HepG2 (cell line): ENCODE results near the gene EDC3. TPM values are rescaled to one million over a fixed set of nuclear protein-coding genes. Genes with fewer than 3 reads are reported as not detected.

Source experiments
- DZIP1 ChIP-seq: sonication (generic); formaldehyde crosslinking; IDR thresholded peaks from 2 replicates; pipeline ENCODE4 v1.5.0; 2020; ENCODE audit warnings: mild to moderate bottlenecking, missing genetic modification reagents
- ELF4 ChIP-seq: sonication (generic); formaldehyde crosslinking; IDR thresholded peaks from 2 replicates; pipeline ENCODE4 v1.5.0; 2020; ENCODE audit warnings: missing genetic modification reagents, mild to moderate bottlenecking, moderate library complexity, borderline replicate concordance
- FOXO4 ChIP-seq: sonication (generic); formaldehyde crosslinking; conservative IDR thresholded peaks from 2 replicates; pipeline ENCODE4 v1.8.1; 2023; ENCODE audit warnings: missing genetic modification reagents
- HNRNPL ChIP-seq: fragments of 200-400 bp; formaldehyde crosslinking; IDR thresholded peaks from 2 replicates; pipeline ENCODE4 v1.6.1; 2017; ENCODE audit warnings: mild to moderate bottlenecking, low read depth, low read length
- KDM6A ChIP-seq: IDR thresholded peaks from 2 replicates; pipeline ENCODE4 v1.6.1; 2016; ENCODE audit warnings: low read depth
- KLF9 ChIP-seq: IDR thresholded peaks from 2 replicates; pipeline ENCODE4 v1.6.1; 2016; ENCODE audit warnings: low read depth
- MIER3 ChIP-seq: IDR thresholded peaks from 2 replicates; pipeline ENCODE4 v1.6.1; 2016; ENCODE audit warnings: missing compliant biosample characterization, borderline replicate concordance
- PATZ1 ChIP-seq: sonication (generic); formaldehyde crosslinking; IDR thresholded peaks from 2 replicates; pipeline ENCODE4 v1.4.0; 2020; ENCODE audit warnings: missing genetic modification reagents
- ZBTB8A ChIP-seq: sonication (generic); formaldehyde crosslinking; IDR thresholded peaks from 2 replicates; pipeline ENCODE4 v1.4.0; 2020; ENCODE audit warnings: mild to moderate bottlenecking, low read depth, missing genetic modification reagents, borderline replicate concordance
- ZFP91 ChIP-seq: sonication (generic); formaldehyde crosslinking; IDR thresholded peaks from 2 replicates; pipeline ENCODE4 v1.9.0; 2022; ENCODE audit warnings: missing genetic modification reagents, mild to moderate bottlenecking, borderline replicate concordance
- ZNF12 ChIP-seq: sonication (generic); formaldehyde crosslinking; IDR thresholded peaks from 2 replicates; pipeline ENCODE4 v1.5.0; 2020; ENCODE audit warnings: missing genetic modification reagents
- ZNF33B ChIP-seq: sonication (generic); formaldehyde crosslinking; IDR thresholded peaks from 2 replicates; pipeline ENCODE4 v1.5.1; 2020; ENCODE audit warnings: mild to moderate bottlenecking, missing genetic modification reagents
- ZNF350 ChIP-seq: sonication (generic); formaldehyde crosslinking; IDR thresholded peaks from 2 replicates; pipeline ENCODE4 v1.4.0; 2020; ENCODE audit warnings: mild to moderate bottlenecking, low read depth, missing genetic modification reagents, borderline replicate concordance
- ZSCAN12 ChIP-seq: sonication (generic); formaldehyde crosslinking; IDR thresholded peaks from 2 replicates; pipeline ENCODE4 v1.9.0; 2021; ENCODE audit warnings: mild to moderate bottlenecking, missing genetic modification reagents
- ZSCAN20 ChIP-seq: sonication (generic); formaldehyde crosslinking; IDR thresholded peaks from 2 replicates; pipeline ENCODE4 v1.4.0; 2020; ENCODE audit warnings: missing genetic modification reagents, mild to moderate bottlenecking, borderline replicate concordance
- polyA plus RNA-seq, 8 experiments: library from polyadenylated mRNA; depleted of rRNA in 3 of 8; stranded (reverse) in 7 of 8; unstranded in 1 of 8; fragments of >200 nt; fragmentation: Illumina TruSeq in 4 of 8; extraction: Trizol in 4 of 8; gene quantifications; 2 replicates each; pipeline versions ENCODE4 v1.2.1 to v1.2.3, GENCODE V29; 2011 to 2016; ENCODE audit warnings: low read depth in 4 of 8, missing spikeins in 1 of 8, mixed read lengths in 1 of 8; ENCODE audit not compliant: insufficient read depth in 1 of 8
- total RNA-seq, 5 experiments: library from RNA; depleted of rRNA; stranded (reverse); fragments of >200 nt; fragmentation: Illumina TruSeq; extraction: Trizol; gene quantifications; 2 replicates each; pipeline ENCODE4 v1.2.3, GENCODE V29; 2016; ENCODE audit warnings: low read depth in 1 of 5
- TF ChIP-seq, protein P1 (sequence below): sonication (generic); formaldehyde crosslinking; IDR thresholded peaks from 2 replicates; pipeline ENCODE4 v1.8.0; 2022; ENCODE audit warnings: missing genetic modification reagents, mild to moderate bottlenecking, inconsistent platforms, borderline replicate concordance
- TF ChIP-seq, protein P2 (sequence below): sonication (generic); formaldehyde crosslinking; conservative IDR thresholded peaks from 2 replicates; pipeline ENCODE4 v1.5.0; 2020; ENCODE audit warnings: missing genetic modification reagents

Gene EDC3
- total and polyA plus RNA-seq, 2 of the 13 experiments (the other 11 are each of a cell fraction or from before 2014, with no cell fraction given), result 17.4 to 32.0 TPM

GRCh38 chr15:74620636-74621545 lies 74.9 kb downstream of the EDC3 start (continued):
- TF ChIP-seq DZIP1 (CRISPR knock-in tag), result 0 out of 2 replicates have a peak, but pooled peaks have one; percentile 46
- no peak for TF ChIP-seq ZSCAN12 (CRISPR knock-in tag)
- peak; percentile 22; the same call in 1 of the 2 replicates for TF ChIP-seq PATZ1 (CRISPR knock-in tag)
- TF ChIP-seq KDM6A (CRISPR knock-in tag), result no peak
- no peak for TF ChIP-seq ZNF350 (CRISPR knock-in tag)
- TF ChIP-seq, protein P1, sequence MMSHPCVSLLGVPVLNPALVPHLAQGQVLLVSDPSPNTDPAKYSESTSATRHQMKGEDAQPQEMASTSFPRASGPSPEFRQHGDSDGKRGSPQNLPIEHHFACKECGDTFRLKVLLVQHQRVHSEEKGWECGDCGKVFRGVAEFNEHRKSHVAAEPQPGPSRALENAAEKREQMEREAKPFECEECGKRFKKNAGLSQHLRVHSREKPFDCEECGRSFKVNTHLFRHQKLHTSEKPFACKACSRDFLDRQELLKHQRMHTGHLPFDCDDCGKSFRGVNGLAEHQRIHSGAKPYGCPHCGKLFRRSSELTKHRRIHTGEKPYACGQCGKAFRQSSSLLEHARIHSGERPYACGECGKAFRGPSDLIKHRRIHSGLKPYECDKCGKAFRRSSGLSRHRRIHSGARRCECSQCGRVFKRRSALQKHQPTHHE (CRISPR knock-in tag), result no peak
- no peak for TF ChIP-seq KLF9 (CRISPR knock-in tag)
- TF ChIP-seq, protein P2, sequence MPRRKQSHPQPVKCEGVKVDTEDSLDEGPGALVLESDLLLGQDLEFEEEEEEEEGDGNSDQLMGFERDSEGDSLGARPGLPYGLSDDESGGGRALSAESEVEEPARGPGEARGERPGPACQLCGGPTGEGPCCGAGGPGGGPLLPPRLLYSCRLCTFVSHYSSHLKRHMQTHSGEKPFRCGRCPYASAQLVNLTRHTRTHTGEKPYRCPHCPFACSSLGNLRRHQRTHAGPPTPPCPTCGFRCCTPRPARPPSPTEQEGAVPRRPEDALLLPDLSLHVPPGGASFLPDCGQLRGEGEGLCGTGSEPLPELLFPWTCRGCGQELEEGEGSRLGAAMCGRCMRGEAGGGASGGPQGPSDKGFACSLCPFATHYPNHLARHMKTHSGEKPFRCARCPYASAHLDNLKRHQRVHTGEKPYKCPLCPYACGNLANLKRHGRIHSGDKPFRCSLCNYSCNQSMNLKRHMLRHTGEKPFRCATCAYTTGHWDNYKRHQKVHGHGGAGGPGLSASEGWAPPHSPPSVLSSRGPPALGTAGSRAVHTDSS (CRISPR knock-in tag), result no peak
- TF ChIP-seq ZNF12, result no peak
- TF ChIP-seq ZBTB8A (CRISPR knock-in tag), result no peak
- no peak for TF ChIP-seq ELF4 (CRISPR knock-in tag)
- TF ChIP-seq HNRNPL, result peak; percentile 97
- no peak for TF ChIP-seq FOXO4
- peak; percentile 49 for TF ChIP-seq ZFP91
- TF ChIP-seq MIER3, result no peak
- TF ChIP-seq ZSCAN20 (CRISPR knock-in tag), result no peak
- no peak for TF ChIP-seq ZNF33B (CRISPR knock-in tag)
